AG04450 (cell line): ENCODE data around the gene PPP2R1A. TPM values are rescaled to one million over a fixed set of nuclear protein-coding genes. Genes with fewer than 3 reads are reported as not detected.

ENCODE experiments used
- CTCF ChIA-PET: fragments of 300-600, 350-600 bp; formaldehyde crosslinking; extraction: SDS; loops from one replicate; lab custom pipeline; 2022; ENCODE audit warnings: antibody characterized with exemption, inconsistent platforms; lab: Charles Lee
- POLR2A ChIA-PET: fragments of 350-600 bp; formaldehyde crosslinking; extraction: SDS; loops from one replicate; lab custom pipeline; 2021; ENCODE audit warnings: antibody characterized with exemption, inconsistent platforms; lab: Yijun Ruan, JAX
- DNase-seq: peaks from one replicate; pipeline ENCODE4 v3.0.0-alpha.2; 2011; ENCODE audit warnings: low read depth, low spot score
- H3K27ac ChIP-seq: one replicate; pipeline ENCODE4 v1.5.1; 2012; ENCODE audit warnings: low read depth, low read length, control low read depth
- H3K27me3 ChIP-seq: one replicate; pipeline ENCODE4 v1.6.0; 2012; ENCODE audit warnings: low read length; ENCODE audit not compliant: control insufficient read depth, insufficient read depth
- H3K4me3 ChIP-seq: 2 replicates; pipeline ENCODE4 v1.5.1; 2011; ENCODE audit warnings: mild to moderate bottlenecking, low read depth, low read length, control low read depth
- H3K9me3 ChIP-seq: 2 replicates; pipeline ENCODE4 v1.5.1; 2012; ENCODE audit warnings: low read length; ENCODE audit not compliant: control insufficient read depth, insufficient read depth
- CTCF ChIP-seq: IDR thresholded peaks from 2 replicates; pipeline ENCODE4 v1.5.1; 2011; ENCODE audit warnings: low read depth, low read length, control low read depth, inconsistent platforms
- polyA minus RNA-seq: library from RNA; depleted of rRNA, polyadenylated mRNA; stranded (reverse); fragments of >200 nt; gene quantifications from 2 replicates; pipeline ENCODE4 v1.2.3, GENCODE V29; 2011; rRNA and poly(A)+ RNA removed
- polyA plus RNA-seq: library from polyadenylated mRNA; depleted of rRNA; stranded (reverse); fragments of >200 nt; gene quantifications from 2 replicates; pipeline ENCODE4 v1.2.3, GENCODE V29; 2011; rRNA removed

Gene PPP2R1A
- polyA plus RNA-seq (158 and 243 TPM in 2 replicates), polyA minus RNA-seq (507 and 586 TPM in 2 replicates)

- H3K4me3 ChIP-seq, result peak within 1 kb of the TSS; percentile 93
- POLR2A ChIA-PET, result interaction anchor here (0.5 to 1.7 kb wide), 13 partner anchors 9 to 722 kb away, joined by 3 to 11 read pairs (median 5); partner anchors contain the start of genes ZNF616 and ZNF836
- H3K9me3 ChIP-seq, result no peaks in the 10 kb centered on the region; the same call in 1 of the 2 replicates
- TF ChIP-seq CTCF, result no peak
- no peaks in the 10 kb centered on the region for H3K27me3 ChIP-seq
- H3K27ac ChIP-seq, result peak within 1 kb of the TSS; percentile 94
- peak; percentile 100 for DNase-seq
- CTCF ChIA-PET, result interaction anchor here (0.6 to 0.9 kb wide), 4 partner anchors 44 to 339 kb away, joined by 3 to 4 read pairs (median 3); partner anchors contain the start of gene ZNF616
Observed at GRCh38 chr19:52189735-52190486, at the start of gene PPP2R1A. Gene PPP2R1A, plus strand, starts transcription at chr19:52190052. Its CDS starts 45 bp downstream, at chr19:52190097.

DNA sequence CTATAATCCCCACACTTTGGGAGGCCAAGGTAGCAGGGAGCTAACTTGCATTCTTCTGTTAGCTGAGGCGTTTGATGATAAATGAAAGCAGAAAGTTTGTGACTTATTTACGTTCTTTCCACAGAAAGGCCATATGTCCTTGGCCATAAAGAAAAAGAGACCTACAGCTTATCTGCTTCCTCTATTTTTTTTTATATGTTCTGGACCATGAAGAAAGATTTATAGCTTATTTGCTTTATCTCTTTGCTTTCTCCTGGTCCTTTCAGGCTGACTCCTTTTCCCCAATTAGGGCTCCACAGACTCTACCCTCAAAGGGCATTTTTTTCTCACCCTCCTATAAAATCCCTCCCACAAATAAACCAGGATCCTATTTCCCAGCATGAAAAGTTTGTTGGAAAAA lies 48.6 kb upstream of the PPP2R1A start:
- no peak for DNase-seq
- ChIA-PET CTCF (interaction anchor here (1.2 to 4.3 kb wide), 2 partner anchors 96 to 107 kb away, joined by 3 to 37 read pairs; no protein-coding TSS in a partner anchor), POLR2A (interaction anchor here (1.2 kb wide), 1 partner anchor 48 kb away, joined by 3 read pairs; the partner anchor contains the start of gene PPP2R1A)
- Histone ChIP-seq H3K27me3 (no peaks in the 10 kb centered on the region), H3K27ac (no peak overlapping the region), H3K9me3 (peaks cover 27% of the 10 kb centered on the region), H3K4me3 (no peak overlapping the region)
- no peak for TF ChIP-seq CTCF

DNA sequence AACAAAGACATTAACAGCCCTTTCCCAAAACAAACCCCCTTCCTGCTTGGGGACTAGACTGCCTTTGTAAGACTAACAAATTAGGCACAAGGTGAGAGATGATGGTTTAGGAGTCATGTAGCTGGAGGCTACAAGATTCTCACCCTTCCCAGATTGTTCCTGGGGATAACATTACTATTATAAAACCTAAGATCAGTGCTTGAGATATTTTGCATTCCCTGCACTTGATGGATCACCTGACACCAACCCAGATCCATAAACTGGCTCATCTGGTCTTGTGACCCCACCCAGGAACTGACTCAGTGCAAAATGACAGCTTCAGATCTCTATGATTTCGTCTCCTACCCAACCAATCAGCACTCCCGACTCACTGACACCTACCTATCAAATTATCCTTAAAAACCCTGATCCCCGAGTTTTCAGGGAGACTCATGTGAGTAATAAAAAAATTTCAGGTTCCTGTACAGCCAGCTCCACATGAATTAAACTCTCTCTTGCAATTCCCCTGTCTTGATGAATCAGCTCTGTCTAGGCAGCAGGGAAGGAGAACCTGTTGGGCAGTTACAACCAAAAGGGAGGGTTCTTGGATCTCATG lies 47.8 kb upstream of the PPP2R1A start:
- H3K27me3 ChIP-seq, result no peaks in the 10 kb centered on the region
- ChIA-PET CTCF (no interaction called here), POLR2A (interaction anchor here (1.2 kb wide), 1 partner anchor 47 kb away, joined by 3 read pairs; the partner anchor contains the start of gene PPP2R1A)
- no peak for TF ChIP-seq CTCF
- no peak overlapping the region for H3K4me3 ChIP-seq
- DNase-seq, result no peak
- H3K9me3 ChIP-seq, result peaks cover 26% of the 10 kb centered on the region
- no peak overlapping the region for H3K27ac ChIP-seq

DNA sequence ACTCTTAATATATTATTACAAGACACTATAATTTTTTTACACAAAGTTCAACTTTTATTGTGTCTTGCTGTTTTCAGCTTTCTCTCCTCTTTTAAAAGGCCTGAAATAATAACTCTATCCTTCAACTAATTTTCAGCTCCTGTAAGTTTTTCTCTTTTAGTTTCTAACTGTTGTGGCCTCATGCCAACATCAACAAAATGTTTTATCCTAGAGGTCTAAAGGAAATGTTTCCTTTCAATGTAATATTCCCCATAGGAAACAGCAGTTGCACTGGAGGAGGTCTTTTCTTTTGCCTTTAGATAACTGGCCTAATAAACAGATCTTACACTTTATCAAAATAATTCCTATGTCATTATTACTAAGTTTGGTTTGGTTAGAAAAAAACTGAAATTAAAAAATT lies 41.6 kb upstream of the PPP2R1A start:
- no peaks in the 10 kb centered on the region for H3K27me3 ChIP-seq
- H3K9me3 ChIP-seq, result peaks cover 41% of the 10 kb centered on the region
- CTCF ChIA-PET, result no interaction called here
- DNase-seq, result no peak
- POLR2A ChIA-PET, result no interaction called here
- no peak overlapping the region for H3K4me3 ChIP-seq
- H3K27ac ChIP-seq, result no peak overlapping the region
- TF ChIP-seq CTCF, result no peak
